ENCODE results near the gene PRG3. TPM values are rescaled to one million over a fixed set of nuclear protein-coding genes. Genes with fewer than 3 reads are reported as not detected.

The PRG3 gene
- total and polyA plus RNA-seq, 12 donors = not detected

DNA sequence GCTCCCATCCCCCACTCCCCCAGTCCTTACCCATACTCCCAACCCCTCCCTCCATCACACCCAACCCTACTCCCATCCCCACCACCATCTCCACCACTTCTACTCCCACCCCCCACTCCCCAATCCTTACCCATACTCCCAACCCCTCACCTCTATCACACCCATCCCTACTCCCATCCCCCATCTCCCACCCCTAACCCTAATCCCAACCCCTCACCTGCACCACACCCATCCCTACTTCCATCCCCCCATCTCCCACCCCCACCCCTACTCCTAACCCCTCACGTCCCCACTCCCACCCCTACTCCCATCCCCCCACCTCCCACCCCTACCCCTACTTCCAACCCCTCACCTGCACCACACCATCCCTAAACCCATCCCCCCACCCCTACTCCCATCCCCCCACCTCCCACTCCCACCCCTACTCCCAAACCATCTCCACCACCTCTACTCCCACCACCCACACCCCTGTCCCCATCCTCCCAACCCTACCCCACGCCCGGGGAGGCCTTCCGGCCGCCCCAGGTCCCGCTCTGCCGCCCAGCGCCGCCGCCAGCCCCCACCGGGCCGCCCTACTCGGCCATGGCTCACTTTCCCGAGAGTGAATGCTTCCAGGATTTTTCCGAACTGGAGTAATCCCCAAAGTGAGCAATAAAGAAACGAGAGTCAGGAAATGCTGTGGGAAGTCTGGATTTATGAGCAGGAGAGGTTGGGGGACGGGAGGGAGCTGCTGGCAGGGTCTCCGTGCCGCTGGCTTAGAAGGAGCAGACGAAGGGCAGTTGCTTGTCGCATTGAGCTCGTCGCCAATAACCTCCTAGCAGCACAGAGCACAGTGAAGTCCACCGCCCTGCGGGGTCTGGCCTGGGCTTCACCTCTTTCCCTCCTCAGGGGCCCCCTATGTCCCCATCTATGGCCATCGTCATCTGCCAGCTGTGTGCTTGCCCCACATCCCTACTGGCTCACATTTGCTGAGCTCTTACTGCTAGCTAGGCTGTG is 4.6 kb downstream of the PRG3 start:
- Histone ChIP-seq H3K27me3 (no peaks in the 10 kb centered on the region), H3K9me3 (replicated peaks in 1 of 3) (no peaks in the 10 kb centered on the region), H3K4me3 (no peak overlapping the region), H3K36me3 (replicated peaks in 1 of 2) (no peaks in the 10 kb centered on the region), H3K4me1 (replicated peaks in 1 of 2) (no peaks in the 10 kb centered on the region), H3K27ac (no peak overlapping the region)
- WGBS, 4 donors = 47 to 64% (median 57%) methylated on average over 20 to 26 of the region's 26 CpGs
- DNase-seq = no peak
- intact Hi-C loops (cut with DNase I) = no loop called here
- no peak for TF ChIP-seq POLR2A (IDR thresholded peaks at IDR 0.05)
- TF ChIP-seq, protein P1, sequence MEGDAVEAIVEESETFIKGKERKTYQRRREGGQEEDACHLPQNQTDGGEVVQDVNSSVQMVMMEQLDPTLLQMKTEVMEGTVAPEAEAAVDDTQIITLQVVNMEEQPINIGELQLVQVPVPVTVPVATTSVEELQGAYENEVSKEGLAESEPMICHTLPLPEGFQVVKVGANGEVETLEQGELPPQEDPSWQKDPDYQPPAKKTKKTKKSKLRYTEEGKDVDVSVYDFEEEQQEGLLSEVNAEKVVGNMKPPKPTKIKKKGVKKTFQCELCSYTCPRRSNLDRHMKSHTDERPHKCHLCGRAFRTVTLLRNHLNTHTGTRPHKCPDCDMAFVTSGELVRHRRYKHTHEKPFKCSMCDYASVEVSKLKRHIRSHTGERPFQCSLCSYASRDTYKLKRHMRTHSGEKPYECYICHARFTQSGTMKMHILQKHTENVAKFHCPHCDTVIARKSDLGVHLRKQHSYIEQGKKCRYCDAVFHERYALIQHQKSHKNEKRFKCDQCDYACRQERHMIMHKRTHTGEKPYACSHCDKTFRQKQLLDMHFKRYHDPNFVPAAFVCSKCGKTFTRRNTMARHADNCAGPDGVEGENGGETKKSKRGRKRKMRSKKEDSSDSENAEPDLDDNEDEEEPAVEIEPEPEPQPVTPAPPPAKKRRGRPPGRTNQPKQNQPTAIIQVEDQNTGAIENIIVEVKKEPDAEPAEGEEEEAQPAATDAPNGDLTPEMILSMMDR (IDR thresholded peaks at IDR 0.05) = no peak

DNA sequence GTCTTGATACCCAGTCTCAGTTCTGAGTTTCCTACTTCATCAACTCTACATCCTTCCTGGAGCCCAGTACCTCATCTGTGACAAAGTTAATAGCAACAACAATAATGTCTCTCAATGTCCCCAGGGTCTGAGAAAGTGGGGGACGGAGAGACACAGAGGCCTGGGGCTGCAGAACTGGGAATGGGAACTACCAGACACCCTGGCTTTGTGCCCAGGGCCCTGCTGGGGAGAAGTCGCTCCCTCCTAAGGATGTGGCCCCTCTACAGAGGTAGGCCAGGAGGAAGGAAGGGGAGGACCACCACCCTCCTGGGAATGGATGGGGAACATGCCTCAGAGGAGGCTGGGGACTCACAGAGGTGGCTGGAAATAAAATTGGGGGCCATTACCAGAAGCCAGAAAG is 5.5 kb downstream of the PRG3 start:
- Histone ChIP-seq H3K27ac (no peak overlapping the region), H3K27me3 (no peaks in the 10 kb centered on the region), H3K36me3 (replicated peaks in 1 of 2) (no peaks in the 10 kb centered on the region), H3K4me3 (no peak overlapping the region), H3K4me1 (replicated peaks in 1 of 2) (no peaks in the 10 kb centered on the region), H3K9me3 (replicated peaks in 1 of 3) (no peaks in the 10 kb centered on the region)
- 68 to 77% (median 75%) methylated on average over 2 of the region's 2 CpGs for WGBS, 4 donors
- TF ChIP-seq, protein P1 (IDR thresholded peaks at IDR 0.05) = no peak
- no peak for TF ChIP-seq POLR2A (IDR thresholded peaks at IDR 0.05)
- intact Hi-C loops (cut with DNase I) = no loop called here
- no peak for DNase-seq

DNA sequence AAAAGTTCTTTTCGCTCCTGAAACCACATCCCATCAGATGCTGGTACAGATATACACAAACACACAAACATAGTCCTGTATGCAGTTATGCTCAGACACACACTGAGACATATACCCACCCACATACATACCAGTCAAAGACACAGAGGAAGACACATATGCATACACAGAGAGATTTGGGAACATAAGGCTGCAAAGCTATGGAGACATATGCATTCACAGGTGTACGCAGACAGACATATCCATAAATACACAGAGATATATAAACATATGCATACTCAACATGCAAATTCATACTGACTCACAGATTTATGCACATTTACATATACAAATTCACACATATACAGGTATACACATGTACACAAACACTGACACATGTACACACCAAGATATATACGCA is 6.0 kb downstream of the PRG3 start:
- DNase-seq = no peak
- no peaks in the 10 kb centered on the region for H3K27me3 ChIP-seq
- no peaks in the 10 kb centered on the region for H3K4me1 ChIP-seq (replicated peaks in 1 of 2)
- H3K4me3 ChIP-seq = no peak overlapping the region
- no peaks in the 10 kb centered on the region for H3K36me3 ChIP-seq (replicated peaks in 1 of 2)
- H3K9me3 ChIP-seq (replicated peaks in 1 of 3) = no peaks in the 10 kb centered on the region
- intact Hi-C loops (cut with DNase I) = no loop called here
- no peak for TF ChIP-seq POLR2A (IDR thresholded peaks at IDR 0.05)
- TF ChIP-seq, protein P1 (IDR thresholded peaks at IDR 0.05) = no peak
- no peak overlapping the region for H3K27ac ChIP-seq
- 86 to 97% (median 96%) methylated on average over 3 of the region's 3 CpGs for WGBS, 4 donors

DNA sequence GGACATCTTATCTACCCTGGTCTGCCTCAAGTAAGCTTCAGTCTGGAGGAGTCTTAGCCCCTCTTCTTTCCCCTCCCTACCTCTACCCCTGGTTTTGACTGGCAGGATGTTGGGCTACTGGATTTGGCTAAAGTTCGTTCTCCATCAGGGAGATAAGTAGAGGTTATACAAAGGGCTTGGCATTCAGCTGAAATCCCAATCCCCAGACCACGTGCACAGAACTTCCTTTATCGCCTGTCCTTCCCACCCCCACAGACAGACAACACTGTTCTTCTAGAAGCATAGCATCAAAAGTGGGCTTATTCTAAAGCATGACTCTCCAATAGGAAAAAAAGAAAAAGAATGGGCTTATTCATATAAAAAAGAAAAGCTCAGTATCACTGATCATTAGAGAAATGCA is 7.8 kb downstream of the PRG3 start:
- Histone ChIP-seq H3K4me3 (no peak overlapping the region), H3K4me1 (replicated peaks in 1 of 2) (no peaks in the 10 kb centered on the region), H3K27me3 (no peaks in the 10 kb centered on the region), H3K27ac (no peak overlapping the region), H3K9me3 (replicated peaks in 1 of 3) (no peaks in the 10 kb centered on the region), H3K36me3 (replicated peaks in 1 of 2) (no peaks in the 10 kb centered on the region)
- TF ChIP-seq, protein P1 (IDR thresholded peaks at IDR 0.05) = no peak
- no peak for TF ChIP-seq POLR2A (IDR thresholded peaks at IDR 0.05)
- intact Hi-C loops (cut with DNase I) = no loop called here
- 43 to 53% (median 49%) methylated on average over 3 of the region's 3 CpGs for WGBS, 4 donors
- no peak for DNase-seq
